ENCODE results near the gene PEF1.

PEF1 gene

GRCh38 chr1:31655104-31655503 is 10.4 kb upstream of the PEF1 start:
- DNase-seq (ENCODE audit: low read depth in 2 of 2) = no peak

GRCh38 chr1:31654474-31654776 is 9.7 kb upstream of the PEF1 start:
- DNase-seq (ENCODE audit: low read depth in 2 of 2) = no peak

- no peak for DNase-seq (ENCODE audit: low read depth in 2 of 2)
These were observed 9.2 kb upstream of the PEF1 start for GRCh38 chr1:31653717-31654473.

- DNase-seq (ENCODE audit: low read depth in 2 of 2) = no peak
These were observed 8.3 kb upstream of the PEF1 start for GRCh38 chr1:31652891-31653499.

- no peak for DNase-seq (ENCODE audit: low read depth in 2 of 2)
These were observed 7.1 kb upstream of the PEF1 start for GRCh38 chr1:31651766-31652165.

- DNase-seq (ENCODE audit: low read depth in 2 of 2) = no peak
These were observed 6.4 kb upstream of the PEF1 start for GRCh38 chr1:31651089-31651420.

GRCh38 chr1:31650161-31651088 is 5.7 kb upstream of the PEF1 start:
- no peak for DNase-seq (ENCODE audit: low read depth in 2 of 2)

- no peak for DNase-seq (ENCODE audit: low read depth in 2 of 2)
These were observed 4.1 kb upstream of the PEF1 start for GRCh38 chr1:31648641-31649357.

- DNase-seq (ENCODE audit: low read depth in 2 of 2) = no peak
These were observed 3.5 kb upstream of the PEF1 start for GRCh38 chr1:31648190-31648589.

GRCh38 chr1:31647106-31647505 is 2.4 kb upstream of the PEF1 start:
- no peak for DNase-seq (ENCODE audit: low read depth in 2 of 2)

GRCh38 chr1:31646259-31646960 is 1.7 kb upstream of the PEF1 start:
- no peak for DNase-seq (ENCODE audit: low read depth in 2 of 2)

- DNase-seq (ENCODE audit: low read depth in 2 of 2) = no peak
These were observed 545 bp upstream of the PEF1 start for GRCh38 chr1:31645274-31645568.

- no peak for DNase-seq (ENCODE audit: low read depth in 2 of 2)
These were observed 608 bp downstream of the PEF1 start for GRCh38 chr1:31643976-31644559.

GRCh38 chr1:31642897-31643296 is 1.8 kb downstream of the PEF1 start:
- DNase-seq (ENCODE audit: low read depth in 2 of 2) = no peak

GRCh38 chr1:31642366-31642765 is 2.3 kb downstream of the PEF1 start:
- no peak for DNase-seq (ENCODE audit: low read depth in 2 of 2)

- DNase-seq (ENCODE audit: low read depth in 2 of 2) = no peak
These were observed 3.7 kb downstream of the PEF1 start for GRCh38 chr1:31640964-31641363.

- DNase-seq (ENCODE audit: low read depth in 2 of 2) = no peak
These were observed 4.5 kb downstream of the PEF1 start for GRCh38 chr1:31640179-31640578.

GRCh38 chr1:31639543-31639942 is 5.1 kb downstream of the PEF1 start:
- DNase-seq (ENCODE audit: low read depth in 2 of 2) = no peak

GRCh38 chr1:31637915-31638673 is 6.6 kb downstream of the PEF1 start:
- DNase-seq (ENCODE audit: low read depth in 2 of 2) = no peak

- DNase-seq (ENCODE audit: low read depth in 2 of 2) = no peak
These were observed 11.6 kb downstream of the PEF1 start for GRCh38 chr1:31633117-31633516.

- no peak for DNase-seq (ENCODE audit: low read depth in 2 of 2)
These were observed 12.0 kb downstream of the PEF1 start for GRCh38 chr1:31632649-31633048.

All from stimulated activated CD8-positive, alpha-beta memory T cell treated with anti-CD3 and anti-CD28 coated beads, Interleukin-15, amount 100 ng/mL, for 48 hours (primary cell).